PC-3 (cell line): ENCODE data around the gene KIF13A.

Experiments used
- EZH2 ChIP-seq: fragments of 300-600 bp; sonication (generic); IDR thresholded peaks from one replicate; pipeline ENCODE4 v1.6.1; 2017; ENCODE audit warnings: antibody characterized with exemption, mild to moderate bottlenecking, low read length; ENCODE audit not compliant: unreplicated experiment
- TF ChIP-seq, protein P1 (sequence below): fragments of 300-600 bp; sonication (generic); conservative IDR thresholded peaks from 2 replicates; pipeline ENCODE4 v1.5.1; 2017; ENCODE audit warnings: antibody characterized with exemption, low read depth, mild to moderate bottlenecking, low read length

DNA sequence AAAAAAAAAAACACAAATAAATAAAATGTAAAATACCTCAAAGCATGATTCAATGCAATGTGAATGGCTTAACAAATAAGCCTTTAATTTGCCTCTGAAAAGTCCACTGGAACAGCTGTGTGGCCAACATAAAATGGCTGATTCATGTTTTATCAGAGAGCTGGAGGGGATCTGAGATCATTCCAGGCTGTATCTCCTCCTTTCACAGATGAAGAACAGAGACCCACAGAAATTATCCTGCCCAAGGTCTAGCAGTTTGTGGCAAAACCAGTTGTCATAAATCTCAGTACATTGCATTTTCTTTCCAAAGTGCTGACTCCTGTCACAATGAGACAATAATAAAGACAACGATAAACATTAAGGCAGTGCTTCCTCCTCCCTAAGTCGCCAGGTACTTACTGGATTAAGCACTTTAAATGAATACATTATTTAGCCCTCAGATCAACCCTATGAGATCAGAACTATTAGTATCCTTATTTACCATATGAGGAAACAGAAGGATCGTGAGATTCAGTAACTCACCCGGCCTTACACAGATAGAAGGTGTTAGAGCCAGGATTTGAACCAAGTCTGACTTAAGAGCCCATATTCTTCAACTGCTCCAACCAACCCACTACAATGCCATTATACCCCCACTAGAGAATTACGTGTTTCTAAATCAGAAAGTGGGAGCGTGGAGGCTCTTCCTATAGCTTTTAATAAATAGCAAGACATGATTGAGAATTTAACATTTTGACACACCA, 118.3 kb downstream of the KIF13A start:
- TF ChIP-seq, protein P1, sequence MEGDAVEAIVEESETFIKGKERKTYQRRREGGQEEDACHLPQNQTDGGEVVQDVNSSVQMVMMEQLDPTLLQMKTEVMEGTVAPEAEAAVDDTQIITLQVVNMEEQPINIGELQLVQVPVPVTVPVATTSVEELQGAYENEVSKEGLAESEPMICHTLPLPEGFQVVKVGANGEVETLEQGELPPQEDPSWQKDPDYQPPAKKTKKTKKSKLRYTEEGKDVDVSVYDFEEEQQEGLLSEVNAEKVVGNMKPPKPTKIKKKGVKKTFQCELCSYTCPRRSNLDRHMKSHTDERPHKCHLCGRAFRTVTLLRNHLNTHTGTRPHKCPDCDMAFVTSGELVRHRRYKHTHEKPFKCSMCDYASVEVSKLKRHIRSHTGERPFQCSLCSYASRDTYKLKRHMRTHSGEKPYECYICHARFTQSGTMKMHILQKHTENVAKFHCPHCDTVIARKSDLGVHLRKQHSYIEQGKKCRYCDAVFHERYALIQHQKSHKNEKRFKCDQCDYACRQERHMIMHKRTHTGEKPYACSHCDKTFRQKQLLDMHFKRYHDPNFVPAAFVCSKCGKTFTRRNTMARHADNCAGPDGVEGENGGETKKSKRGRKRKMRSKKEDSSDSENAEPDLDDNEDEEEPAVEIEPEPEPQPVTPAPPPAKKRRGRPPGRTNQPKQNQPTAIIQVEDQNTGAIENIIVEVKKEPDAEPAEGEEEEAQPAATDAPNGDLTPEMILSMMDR: no peak
- TF ChIP-seq EZH2: no peak
